Left kidney (tissue), 2 donors: ENCODE results near the gene DDX24. TPM values are rescaled to one million over a fixed set of nuclear protein-coding genes. Genes with fewer than 3 reads are reported as not detected.

ENCODE experiments used
- DNase-seq: peaks from one replicate; pipeline ENCODE4 v3.0.0-alpha.2; 2013
- polyA plus RNA-seq: library from polyadenylated mRNA; unstranded; fragments of 120-200 nt; gene quantifications from one replicate; pipeline ENCODE4 v1.2.1, GENCODE V29; 2013; ENCODE audit not compliant: insufficient read length

Gene DDX24
- polyA plus RNA-seq, 1 donor: 169 TPM

DNA sequence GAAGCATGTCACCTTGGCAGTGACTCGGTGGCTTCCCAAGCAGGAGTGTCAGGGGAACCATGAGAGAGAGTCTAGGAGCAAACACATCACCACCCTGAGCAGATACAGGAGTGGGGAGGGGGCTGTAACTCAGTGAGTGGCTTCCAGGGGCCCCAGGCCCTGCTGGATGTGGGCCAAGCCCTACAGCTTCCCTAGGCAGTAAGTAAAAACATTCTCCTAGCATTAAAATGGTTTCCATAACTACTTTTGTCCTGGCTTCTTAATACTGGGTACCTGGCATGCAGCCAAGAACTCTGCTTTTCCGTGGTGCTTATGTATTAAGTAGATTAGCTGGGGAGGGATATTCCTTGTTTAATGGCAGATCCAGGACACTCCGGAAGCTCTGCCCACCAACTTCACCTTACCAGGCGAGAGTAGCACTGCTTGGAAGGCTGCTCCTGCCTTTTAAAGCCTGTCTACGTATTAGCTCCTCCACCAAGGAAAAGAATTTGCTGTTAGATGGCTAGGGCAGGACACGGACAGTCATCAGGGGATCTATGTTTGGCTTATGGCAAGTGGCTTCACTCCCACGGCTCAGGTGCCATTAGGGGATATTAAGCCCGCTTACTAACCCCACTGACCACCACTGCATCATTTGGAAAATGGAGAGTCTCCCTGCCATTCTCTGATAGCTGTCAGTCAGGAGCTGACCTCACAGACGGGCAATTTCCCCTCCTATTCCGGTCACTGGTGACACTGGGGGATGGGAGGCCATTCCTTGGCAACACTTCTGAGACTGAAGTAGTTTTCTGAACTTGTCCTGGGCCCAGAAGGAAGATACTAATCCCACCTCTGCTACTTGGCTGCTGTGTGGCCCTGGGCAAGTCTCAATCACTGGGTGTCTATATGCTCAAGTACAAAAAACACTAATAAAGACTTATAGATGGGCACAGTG lies 32.0 kb downstream of the DDX24 start:
- no peak for DNase-seq

DNA sequence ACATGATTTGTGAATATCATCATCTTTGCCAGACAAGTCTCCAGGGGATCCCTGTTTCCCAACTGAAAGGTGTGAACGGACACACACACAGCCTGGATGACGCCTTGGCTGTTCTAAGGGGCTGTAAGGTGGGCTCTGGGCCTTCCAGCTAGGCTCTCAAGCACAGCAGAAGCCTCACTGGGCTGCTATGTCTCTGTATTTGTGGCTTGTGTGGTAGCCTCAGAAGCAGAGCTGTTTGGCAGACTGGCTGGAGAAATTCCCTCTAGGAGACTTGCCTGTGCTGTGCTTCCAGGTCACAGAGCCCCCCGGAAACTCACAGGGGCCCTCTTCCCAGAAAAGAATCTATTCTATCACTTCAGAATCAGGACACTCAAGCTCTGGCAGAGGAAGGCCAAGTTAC lies 33.4 kb downstream of the DDX24 start:
- no peak for DNase-seq

DNA sequence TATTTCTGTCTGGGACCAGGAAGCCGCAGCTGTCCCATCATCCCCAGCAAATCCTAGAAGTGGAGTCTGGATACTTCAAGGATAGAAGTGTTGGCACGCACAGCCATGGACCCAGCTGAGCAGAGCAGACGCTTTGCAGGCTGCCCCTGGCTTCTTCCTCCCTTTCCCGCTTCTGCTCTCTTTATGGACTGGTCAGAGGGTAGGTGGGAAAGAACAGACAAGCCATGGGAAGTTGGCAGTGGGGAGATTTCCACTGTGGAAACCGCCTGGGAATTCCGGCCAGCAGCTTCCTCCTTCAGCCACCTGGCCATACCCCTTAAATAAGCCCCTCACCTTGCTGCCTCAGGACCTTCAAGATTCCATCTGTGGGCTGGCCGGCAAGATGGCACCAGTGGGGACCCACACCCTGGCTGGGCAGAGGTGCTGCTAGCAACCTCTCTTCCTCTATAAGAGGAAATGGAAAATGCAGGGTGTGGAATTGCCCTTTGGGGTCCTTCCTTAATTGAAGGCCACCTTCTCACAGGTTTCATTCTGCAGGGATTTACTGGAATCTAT lies 34.2 kb downstream of the DDX24 start:
- no peak for DNase-seq

DNA sequence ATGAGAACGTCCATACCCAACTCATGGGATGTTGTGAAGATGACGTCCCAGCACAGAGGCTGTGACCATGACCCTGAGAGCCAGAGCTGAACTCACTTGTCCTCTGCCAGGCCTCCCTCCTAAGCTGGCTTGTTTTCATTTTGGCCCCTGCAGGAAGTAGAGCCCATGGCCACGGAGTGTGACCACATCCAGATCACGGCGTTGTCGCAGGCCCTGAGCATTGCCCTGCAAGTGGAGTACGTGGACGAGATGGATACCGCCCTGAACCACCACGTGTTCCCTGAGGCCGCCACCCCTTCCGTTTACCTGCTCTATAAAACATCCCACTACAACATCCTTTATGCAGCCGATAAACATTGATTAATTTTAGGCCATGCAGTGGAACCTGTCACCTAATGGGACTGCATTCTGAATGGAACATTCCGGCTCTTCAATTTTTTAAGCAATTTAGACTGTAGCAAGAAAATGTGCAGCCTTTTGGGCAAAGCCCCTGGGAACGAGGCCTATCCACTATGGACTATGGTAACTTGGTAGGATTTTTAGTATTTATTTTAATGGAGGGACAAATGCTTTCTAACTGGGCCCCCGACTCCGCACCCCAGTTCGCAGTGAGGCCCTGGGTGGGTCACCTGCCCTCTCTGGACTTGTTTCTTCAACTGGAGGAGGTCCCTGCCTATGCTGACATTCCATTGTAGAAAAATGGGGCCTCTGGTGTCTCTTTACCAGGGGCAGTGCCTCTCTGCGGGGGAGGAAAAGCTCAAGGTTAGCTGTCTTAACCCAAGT lies 35.2 kb downstream of the DDX24 start:
- no peak for DNase-seq

DNA sequence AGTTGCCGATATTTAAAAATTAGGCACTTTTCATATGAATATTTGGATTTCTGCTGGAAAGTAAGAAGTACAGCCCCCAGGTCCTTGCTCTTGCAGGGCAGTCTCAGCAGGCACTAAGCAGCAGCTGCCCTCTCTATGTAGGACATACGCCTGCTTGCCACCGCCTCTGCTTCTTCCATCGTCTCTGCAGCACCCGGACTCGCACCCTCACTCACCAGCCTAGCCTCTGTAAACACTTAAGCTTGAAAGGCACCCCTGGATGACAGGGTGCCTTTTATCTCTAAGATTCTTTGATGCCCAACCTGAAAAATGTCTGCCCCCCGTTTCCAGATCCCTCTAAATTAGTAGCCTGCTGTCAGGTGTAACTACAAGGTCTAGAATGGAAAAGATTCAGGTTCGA lies 35.9 kb downstream of the DDX24 start:
- no peak for DNase-seq

DNA sequence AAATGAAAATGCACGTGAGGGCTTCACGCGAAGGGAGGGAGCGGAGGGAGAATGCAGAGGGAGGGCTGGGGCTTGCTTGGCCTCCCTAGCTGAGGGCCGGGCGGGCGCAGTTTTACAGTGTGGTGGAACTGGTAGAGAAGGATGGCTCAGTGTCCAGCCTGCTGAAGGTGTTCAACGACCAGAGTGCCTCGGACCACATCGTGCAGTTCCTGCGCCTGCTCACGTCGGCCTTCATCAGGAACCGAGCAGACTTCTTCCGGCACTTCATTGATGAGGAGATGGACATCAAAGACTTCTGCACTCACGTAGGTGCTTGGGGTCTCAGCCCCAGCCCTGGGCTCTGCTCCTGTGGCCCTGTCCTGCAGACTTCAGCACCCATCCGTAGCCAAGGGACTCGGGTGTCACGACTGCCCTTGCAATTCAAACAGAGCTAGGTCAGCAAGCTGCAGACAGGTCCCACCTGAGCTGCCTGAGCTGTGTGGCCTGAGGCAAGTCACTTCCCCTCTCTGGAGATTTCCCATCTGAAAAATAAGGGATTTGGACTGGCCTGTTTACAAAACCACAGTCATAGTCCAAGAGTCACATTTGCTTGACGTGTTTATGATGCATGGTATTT lies 36.4 kb downstream of the DDX24 start:
- DNase-seq: no peak

DNA sequence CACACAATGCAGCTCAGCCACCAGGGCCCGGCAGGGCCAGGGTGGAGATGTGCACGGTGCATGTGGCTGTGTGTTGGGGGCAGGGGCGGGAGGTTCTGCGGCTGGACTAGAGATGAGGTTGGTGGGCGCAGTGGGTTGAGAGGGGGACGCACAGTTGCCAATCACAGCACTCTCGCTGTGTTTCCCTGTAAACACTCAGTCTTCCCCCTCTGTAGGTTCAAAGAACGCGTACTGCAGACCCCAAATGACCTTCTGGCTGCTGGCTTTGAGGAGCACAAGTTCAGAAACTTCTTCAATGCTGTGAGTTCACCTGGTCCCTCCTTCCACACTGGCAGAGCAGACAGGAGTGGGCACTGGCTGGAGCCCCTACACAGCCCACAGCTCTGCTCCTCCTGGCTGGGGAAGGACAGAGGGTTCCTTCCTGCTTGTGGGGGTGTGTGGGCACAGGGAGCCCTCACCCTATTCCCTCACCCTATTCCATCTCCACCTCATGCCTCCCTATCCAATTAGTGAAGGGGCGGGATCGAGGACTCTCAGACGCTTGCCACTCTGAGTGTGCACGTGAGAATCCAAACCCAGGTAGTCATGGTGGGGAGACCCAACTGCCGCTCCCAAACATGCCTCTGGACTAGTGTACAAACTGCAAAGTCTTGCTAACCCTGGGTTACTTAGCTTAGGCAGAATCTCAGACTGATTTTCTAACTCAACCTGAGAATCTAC lies 37.1 kb downstream of the DDX24 start:
- no peak for DNase-seq

DNA sequence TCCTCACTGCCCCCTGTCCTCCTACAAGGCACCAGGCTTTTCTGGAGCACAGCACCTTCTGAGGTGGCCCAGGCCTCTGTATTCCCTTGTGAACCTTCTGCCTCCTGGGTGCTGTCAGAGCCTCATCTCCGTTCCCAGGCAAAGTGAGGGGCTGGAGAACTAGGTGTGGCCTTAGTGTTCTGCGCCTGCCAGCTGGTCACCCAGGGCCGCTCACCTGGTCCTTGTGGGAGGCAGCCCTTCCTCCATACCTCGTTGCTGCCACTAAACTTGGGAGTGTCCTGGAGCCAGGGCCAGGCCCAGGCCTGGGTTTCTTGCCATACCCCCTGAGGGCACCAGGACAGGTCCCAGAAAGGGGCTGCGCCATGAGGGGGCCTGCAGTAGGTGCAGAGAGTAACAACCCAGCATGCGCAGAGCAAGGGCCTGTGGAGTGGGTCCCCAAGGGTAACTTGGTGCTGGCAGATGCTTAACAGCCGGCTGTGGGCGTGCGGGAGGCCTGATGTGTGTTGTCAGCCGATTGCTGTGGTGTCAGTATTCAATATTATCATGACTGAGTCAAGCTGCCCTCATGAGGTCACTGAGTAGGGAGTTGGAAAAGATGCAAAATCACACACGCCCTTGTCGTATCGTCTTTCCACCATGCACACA lies 37.8 kb downstream of the DDX24 start:
- no peak for DNase-seq

DNA sequence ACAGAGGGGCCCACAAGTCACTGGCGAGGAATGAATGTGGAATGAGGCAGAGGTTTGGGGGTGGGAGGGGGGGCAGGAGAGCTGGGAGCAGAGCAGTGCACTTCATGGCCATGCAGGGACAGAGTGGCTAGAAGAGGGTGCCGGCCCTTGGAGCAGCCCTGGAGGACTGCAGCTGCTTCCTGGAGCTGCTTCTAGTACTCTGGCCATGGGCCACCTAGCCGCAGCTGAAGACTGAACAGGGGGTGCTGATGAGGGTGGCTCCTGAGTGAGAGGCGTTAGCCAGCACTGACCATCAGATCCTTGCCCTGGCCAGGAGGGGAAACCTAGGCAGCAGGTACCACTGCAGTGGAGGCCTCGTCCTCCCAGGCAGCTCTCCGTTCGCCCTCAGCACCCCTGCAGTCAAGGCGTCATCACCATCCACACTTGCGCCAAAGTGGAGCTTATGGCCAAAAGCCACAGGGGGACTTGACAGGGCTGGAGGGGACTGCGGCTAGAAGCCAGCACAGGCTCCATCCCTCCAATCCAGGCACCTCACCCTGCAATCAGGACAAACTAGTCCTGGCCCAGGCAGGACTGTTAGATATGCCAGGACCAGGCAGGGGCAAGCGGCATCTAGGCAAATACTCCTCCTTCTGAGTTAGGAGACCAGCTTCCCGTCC lies 38.4 kb downstream of the DDX24 start:
- DNase-seq: no peak

DNA sequence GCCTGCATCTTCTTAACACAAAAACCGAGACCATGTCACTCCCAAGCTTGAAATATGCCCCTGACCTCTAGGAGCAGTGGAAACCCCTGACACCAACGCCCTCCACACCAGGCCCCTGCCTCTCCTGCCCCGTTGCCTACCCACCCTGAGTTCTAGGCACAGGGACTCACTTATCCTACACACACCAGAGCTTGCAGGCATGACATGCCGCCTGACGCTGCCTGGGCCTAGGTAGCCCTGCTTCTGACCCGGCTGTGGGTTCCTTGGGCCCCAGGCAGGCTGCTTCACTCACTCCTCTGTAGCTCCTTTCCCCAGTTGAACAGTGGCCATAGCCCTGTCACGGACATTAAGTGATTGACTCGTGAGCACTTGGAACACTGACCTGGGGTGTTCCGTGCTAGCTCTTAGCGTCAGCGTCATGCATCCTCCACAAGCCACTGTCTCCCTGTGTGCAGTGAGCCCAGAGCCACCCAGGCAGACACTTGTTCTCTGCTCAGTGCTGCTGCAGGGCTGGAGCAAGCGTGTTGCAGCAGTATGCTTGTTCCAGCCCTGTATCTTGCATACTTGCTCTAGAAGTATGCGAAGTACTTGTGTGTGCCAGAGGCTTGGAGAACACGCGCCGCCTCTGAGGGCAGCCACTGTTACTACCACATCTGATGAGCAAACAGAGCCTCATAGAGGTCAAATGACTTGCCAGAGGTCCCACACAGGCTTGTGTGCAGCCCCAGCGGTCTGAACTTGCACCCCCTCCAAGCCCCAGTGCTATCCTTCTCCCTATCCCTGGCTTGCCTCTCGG lies 39.3 kb downstream of the DDX24 start:
- no peak for DNase-seq

DNA sequence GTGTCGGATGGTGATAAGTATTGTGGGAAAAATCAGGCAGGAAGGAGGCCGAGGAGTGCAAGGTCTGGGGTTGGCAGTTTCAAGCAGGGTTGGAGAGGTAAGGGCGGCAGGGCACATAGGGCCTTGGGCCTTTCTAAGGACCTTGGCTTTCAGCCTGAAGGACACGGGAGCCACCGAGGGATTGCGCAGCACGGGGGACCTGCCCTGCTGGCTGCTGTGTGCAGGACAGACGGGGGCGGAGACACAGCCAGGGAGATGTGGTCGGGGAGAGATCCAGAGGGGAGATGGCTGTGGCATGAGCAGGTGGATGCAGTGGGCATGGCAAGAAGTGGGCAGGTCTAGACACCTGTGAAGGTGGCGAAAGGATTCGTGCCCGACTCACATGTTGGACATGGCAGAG lies 40.2 kb downstream of the DDX24 start:
- DNase-seq: no peak

DNA sequence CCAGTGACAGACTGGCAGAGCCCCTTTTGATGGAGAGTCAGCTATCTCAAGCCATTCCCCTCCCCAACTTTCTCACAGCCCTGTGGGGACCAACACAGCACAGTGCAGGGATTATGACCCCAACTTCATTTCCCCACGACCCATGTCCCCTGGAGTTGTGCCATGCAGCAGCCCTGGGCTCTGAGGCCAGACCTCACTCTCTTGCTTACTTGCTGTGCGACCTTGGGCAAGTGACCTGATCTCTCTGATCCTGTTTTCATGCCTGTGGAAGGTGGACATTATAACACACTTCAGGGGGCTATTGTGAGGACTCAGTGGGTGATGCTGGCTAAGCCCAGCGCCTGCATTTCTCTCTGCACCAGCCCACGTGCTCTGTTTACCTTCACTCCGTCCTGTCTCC lies 40.8 kb downstream of the DDX24 start:
- no peak for DNase-seq

DNA sequence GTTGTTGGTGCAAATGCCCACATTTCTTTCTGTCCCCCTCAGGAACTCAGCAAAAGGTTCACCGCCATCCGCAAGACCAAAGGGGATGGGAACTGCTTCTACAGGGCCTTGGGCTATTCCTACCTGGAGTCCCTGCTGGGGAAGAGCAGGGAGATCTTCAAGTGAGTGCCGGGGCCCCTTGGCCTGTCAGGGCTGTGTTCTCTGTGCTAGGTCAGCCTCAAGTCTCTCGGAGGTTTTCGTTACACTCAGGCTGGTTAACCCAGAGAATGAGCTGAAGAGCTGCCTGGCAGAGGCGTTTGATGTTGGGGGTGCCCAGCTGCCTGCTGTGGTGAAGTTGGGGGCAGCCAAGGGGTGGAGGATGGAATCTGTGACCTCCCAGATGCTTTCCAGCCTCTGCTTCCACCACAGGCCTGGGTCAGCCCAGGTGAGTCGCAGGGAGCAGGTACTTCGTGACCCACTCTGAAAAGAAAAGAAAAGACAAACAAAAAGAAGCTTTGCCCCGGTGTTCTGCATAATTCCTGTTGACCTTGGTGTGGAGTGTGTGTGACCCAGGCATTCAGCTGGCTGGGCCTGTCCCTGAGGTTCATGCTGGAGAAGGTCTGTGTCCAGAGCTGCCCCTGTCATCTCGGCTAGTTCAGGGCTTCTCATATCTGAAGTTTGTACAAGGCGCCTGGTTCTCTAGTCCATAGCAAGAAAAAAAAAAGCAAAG lies 41.9 kb downstream of the DDX24 start:
- no peak for DNase-seq

DNA sequence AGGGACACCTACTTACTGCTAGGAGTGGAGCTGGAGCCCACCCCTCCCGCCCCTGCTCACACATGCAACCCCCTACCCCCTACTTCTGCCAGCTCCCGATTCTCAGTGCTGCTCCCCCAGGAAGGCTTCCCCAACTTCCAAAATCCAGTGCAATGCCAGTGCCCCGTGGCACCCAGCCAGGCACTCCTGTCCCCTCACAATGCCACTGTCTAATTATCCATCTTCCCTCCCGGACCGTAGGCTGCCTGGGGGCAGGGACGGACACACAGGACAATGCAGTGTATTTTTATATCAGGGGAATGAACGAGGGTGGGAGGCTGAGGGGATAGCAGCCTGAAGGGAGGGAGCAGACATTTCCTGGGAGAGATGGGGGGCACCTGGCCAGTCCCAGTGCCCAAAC lies 42.5 kb downstream of the DDX24 start:
- no peak for DNase-seq

DNA sequence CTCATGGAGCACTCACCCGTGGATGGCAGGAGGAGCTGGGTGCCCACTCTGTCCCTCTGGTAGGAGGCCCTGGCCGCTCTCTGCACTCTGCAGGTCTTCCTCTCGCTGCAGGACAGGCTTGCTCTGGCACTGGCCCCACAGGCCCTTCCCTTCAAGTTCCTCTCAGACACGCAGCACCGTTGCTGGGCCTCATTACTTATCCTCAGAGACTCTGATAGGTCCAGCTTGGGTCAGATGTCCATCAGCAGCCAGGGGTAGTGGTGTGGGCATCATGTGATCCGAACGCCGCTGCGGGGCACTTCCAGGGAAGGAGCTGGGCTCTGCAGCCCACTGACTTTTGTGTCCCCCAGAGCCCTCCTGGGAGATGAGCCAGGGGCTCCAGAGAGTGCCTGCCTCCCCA lies 43.0 kb downstream of the DDX24 start:
- DNase-seq: no peak

DNA sequence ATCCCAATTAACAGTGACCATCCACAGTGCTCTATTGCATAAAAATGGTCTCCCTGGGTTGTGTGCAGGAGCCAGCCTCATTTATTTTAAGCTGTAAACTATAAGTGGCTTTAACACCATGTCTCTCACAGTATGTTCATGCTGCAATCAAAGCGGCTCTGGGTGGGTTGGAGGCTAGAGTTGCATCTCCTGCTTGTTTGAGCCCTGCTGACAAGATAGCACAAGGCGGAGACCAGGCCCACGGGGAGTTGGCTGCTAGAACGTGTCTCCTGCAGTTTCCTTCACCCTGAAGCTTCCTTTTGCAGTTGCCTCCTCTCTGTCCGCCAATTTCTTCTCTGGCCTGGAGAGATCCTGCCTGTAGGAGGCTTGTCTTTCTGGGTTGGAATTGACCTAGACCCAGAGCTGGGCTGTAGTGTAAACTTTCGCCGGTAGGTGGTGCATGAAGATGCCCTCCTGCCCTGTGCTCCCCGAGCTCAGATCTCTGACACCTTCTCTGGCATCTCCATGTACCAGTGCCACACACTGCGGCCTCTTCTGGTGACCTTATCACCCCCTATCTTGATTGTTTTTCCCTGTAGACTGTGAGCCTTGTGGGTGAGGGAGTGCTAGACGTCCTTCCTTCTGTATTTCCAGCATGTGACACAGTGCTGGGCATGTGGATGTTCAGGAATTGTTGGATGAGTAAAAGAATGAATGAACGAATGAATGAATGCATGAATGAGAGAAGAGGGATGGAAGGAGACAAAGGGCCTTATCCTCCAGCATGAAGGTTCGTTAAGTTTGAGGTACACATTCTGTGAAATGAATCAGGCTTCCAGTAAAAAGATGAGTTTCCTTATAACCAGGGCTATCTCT lies 44.5 kb downstream of the DDX24 start:
- DNase-seq: no peak

DNA sequence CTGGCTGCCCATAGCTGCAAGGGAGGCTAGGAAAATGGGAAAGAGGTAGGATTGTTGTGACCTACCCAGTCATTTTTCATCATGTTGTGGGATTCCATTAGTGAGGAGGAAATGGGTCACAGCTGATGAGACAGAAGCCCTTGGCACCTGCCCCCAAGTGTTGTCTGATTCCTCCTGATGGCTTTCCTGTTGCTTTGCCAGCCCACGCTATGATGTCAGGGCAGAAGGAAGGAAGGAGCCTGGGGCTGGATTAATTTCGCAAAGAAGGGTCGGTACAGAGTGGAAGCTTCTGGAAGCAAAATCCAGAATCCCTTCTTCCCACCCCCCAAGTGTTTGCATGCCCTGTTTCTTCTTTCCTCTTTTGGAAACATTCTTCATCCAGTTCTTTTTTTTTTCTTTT lies 46.1 kb downstream of the DDX24 start:
- DNase-seq: no peak

DNA sequence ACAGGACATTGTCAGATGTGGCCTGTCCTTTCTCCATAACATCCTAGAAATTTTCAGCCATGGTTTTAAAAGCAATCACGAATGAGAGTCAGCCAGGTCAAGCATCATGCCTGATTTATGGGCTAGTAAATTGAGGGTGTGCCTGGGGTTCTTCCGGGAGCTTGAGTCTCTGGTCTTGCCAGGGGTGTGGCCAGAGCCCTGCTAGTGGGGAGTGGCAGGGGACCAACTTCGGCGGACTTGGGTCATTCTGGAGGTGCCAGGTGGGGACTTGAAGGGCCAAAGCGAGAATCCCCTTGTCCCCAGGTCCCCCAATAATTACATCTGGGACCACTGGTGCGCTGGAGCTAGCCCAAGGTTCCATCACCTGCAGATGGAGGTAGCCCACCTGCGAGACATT lies 49.1 kb downstream of the DDX24 start:
- no peak for DNase-seq
